GM23338 (cell line): ENCODE results near the gene ABCA13.

Source experiments
- EZH2 ChIP-seq: fragments of 200-600 bp; sonication (generic); IDR thresholded peaks from one replicate; pipeline ENCODE4 v1.8.0; 2017; ENCODE audit warnings: antibody characterized with exemption, mild to moderate bottlenecking, low read depth; ENCODE audit not compliant: unreplicated experiment
- JUNB ChIP-seq: IDR thresholded peaks from one replicate; pipeline ENCODE4 v1.6.1; 2016; ENCODE audit warnings: antibody characterized with exemption; ENCODE audit not compliant: unreplicated experiment
- NANOG ChIP-seq: IDR thresholded peaks from 2 replicates; pipeline ENCODE4 v1.6.1; 2016; ENCODE audit warnings: antibody characterized with exemption, borderline replicate concordance
- POLR2AphosphoS5 ChIP-seq: IDR thresholded peaks from 2 replicates; pipeline ENCODE4 v1.6.1; 2016; ENCODE audit warnings: antibody characterized with exemption, low read depth
- TF ChIP-seq, protein P1 (sequence below), 2 experiments: fragments of 200-600 bp in 1 of 2; sonication (generic) in 1 of 2; conservative IDR thresholded peaks; 2 replicates each; pipeline versions ENCODE4 v1.5.1 to v1.6.1; 2016 to 2017; ENCODE audit warnings: antibody characterized with exemption in 2 of 2, low read depth in 2 of 2, mild to moderate bottlenecking in 2 of 2, moderate library complexity in 1 of 2
- TF ChIP-seq, protein P2 (sequence below): IDR thresholded peaks from one replicate; pipeline ENCODE4 v1.6.1; 2018; ENCODE audit warnings: antibody characterized with exemption; ENCODE audit not compliant: unreplicated experiment
- TF ChIP-seq, protein P3 (sequence below): IDR thresholded peaks from 2 replicates; pipeline ENCODE4 v1.6.1; 2016; ENCODE audit warnings: antibody characterized with exemption

DNA sequence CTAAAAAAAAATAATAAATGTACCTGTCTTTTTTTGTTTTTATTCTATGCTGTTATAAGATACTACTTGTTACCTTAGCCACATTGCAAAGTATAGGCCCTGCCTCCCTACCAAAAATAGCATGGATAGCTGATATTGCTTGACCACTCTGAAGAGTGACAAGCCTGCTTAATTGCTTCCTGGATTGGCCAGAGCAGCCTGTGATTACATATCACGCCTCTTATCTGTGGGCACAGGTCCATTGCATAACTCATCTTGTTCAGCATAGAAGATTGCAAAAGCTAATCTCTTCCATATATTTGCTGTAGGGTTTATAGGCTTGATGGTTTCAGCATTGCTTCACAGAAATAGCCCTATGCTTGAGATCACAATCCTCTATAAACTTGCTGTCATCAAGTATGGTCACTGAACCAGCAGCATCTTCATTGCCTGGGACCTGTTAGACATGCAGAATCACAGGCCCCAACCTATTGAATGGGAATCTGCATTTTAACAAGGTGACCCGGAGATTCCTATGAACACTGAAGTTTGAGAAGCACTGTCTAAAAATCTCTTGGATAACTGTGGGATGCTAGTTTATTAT lies 472.3 kb downstream of the ABCA13 start:
- TF ChIP-seq, protein P1, sequence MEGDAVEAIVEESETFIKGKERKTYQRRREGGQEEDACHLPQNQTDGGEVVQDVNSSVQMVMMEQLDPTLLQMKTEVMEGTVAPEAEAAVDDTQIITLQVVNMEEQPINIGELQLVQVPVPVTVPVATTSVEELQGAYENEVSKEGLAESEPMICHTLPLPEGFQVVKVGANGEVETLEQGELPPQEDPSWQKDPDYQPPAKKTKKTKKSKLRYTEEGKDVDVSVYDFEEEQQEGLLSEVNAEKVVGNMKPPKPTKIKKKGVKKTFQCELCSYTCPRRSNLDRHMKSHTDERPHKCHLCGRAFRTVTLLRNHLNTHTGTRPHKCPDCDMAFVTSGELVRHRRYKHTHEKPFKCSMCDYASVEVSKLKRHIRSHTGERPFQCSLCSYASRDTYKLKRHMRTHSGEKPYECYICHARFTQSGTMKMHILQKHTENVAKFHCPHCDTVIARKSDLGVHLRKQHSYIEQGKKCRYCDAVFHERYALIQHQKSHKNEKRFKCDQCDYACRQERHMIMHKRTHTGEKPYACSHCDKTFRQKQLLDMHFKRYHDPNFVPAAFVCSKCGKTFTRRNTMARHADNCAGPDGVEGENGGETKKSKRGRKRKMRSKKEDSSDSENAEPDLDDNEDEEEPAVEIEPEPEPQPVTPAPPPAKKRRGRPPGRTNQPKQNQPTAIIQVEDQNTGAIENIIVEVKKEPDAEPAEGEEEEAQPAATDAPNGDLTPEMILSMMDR (conservative IDR thresholded peaks at IDR 0.05; ENCODE audit: low read depth in 2 of 2) = no peak
- TF ChIP-seq NANOG = no peak
- TF ChIP-seq JUNB = no peak
- no peak for TF ChIP-seq POLR2AphosphoS5
- TF ChIP-seq, protein P2, sequence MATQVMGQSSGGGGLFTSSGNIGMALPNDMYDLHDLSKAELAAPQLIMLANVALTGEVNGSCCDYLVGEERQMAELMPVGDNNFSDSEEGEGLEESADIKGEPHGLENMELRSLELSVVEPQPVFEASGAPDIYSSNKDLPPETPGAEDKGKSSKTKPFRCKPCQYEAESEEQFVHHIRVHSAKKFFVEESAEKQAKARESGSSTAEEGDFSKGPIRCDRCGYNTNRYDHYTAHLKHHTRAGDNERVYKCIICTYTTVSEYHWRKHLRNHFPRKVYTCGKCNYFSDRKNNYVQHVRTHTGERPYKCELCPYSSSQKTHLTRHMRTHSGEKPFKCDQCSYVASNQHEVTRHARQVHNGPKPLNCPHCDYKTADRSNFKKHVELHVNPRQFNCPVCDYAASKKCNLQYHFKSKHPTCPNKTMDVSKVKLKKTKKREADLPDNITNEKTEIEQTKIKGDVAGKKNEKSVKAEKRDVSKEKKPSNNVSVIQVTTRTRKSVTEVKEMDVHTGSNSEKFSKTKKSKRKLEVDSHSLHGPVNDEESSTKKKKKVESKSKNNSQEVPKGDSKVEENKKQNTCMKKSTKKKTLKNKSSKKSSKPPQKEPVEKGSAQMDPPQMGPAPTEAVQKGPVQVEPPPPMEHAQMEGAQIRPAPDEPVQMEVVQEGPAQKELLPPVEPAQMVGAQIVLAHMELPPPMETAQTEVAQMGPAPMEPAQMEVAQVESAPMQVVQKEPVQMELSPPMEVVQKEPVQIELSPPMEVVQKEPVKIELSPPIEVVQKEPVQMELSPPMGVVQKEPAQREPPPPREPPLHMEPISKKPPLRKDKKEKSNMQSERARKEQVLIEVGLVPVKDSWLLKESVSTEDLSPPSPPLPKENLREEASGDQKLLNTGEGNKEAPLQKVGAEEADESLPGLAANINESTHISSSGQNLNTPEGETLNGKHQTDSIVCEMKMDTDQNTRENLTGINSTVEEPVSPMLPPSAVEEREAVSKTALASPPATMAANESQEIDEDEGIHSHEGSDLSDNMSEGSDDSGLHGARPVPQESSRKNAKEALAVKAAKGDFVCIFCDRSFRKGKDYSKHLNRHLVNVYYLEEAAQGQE = no peak
- TF ChIP-seq EZH2 = no peak
- TF ChIP-seq, protein P3, sequence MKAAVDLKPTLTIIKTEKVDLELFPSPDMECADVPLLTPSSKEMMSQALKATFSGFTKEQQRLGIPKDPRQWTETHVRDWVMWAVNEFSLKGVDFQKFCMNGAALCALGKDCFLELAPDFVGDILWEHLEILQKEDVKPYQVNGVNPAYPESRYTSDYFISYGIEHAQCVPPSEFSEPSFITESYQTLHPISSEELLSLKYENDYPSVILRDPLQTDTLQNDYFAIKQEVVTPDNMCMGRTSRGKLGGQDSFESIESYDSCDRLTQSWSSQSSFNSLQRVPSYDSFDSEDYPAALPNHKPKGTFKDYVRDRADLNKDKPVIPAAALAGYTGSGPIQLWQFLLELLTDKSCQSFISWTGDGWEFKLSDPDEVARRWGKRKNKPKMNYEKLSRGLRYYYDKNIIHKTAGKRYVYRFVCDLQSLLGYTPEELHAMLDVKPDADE = no peak
